Activated naive CD8-positive, alpha-beta T cell treated with anti-CD3 and anti-CD28 coated beads, Interleukin-2, amount 10 ng/mL, durations not matched to agents 7 days and 5 days (primary cell): ENCODE measurements around the gene WNT5B. TPM values are rescaled to one million over a fixed set of nuclear protein-coding genes. Genes with fewer than 3 reads are reported as not detected.

Experiments used
- ATAC-seq: fragments of 150-1000 bp; cut with Tn5 transposase; one replicate; pipeline ENCODE4 v1.10.0; 2021; ENCODE audit warnings: low read depth, moderate library complexity
- POLR2A ChIA-PET: fragments of 350-600 bp; sonication (Branson Sonifier 250); formaldehyde crosslinking; loops from one replicate; lab custom pipeline; 2021; ENCODE audit warnings: antibody characterized with exemption; lab: Charles Lee
- DNase-seq: peaks from one replicate; pipeline ENCODE4 v3.0.0; 2021
- H3K27ac Mint-ChIP-seq: one replicate; pipeline ENCODE4 v1.8.0; 2022; ENCODE audit warnings: mild to moderate bottlenecking, mixed read lengths
- H3K27me3 Mint-ChIP-seq: one replicate; pipeline ENCODE4 v1.8.0; 2022; ENCODE audit warnings: mild to moderate bottlenecking, moderate library complexity, mixed read lengths
- H3K36me3 Mint-ChIP-seq: one replicate; pipeline ENCODE4 v1.8.0; 2021; ENCODE audit warnings: mild to moderate bottlenecking, mixed read lengths
- H3K4me1 Mint-ChIP-seq: one replicate; pipeline ENCODE4 v1.8.0; 2021; ENCODE audit warnings: mixed read lengths
- H3K4me3 Mint-ChIP-seq: one replicate; pipeline ENCODE4 v1.8.0; 2022; ENCODE audit warnings: mild to moderate bottlenecking, moderate library complexity, mixed read lengths
- H3K9me3 Mint-ChIP-seq: one replicate; pipeline ENCODE4 v1.8.0; 2021; ENCODE audit warnings: mixed read lengths
- total RNA-seq, 2 experiments: library from RNA; stranded (reverse); gene quantifications; one replicate each; pipeline ENCODE4 v1.2.3, GENCODE V29; 2021

The WNT5B gene
- total RNA-seq, 2 experiments from 2014 or later = not detected

GRCh38 chr12:1640328-1641234 is 11.6 kb downstream of the WNT5B start:
- H3K9me3 Mint-ChIP-seq = no peaks in the 10 kb centered on the region
- H3K36me3 Mint-ChIP-seq = no peaks in the 10 kb centered on the region
- ATAC-seq (no peak), DNase-seq (no peak)
- no peak overlapping the region for H3K4me3 Mint-ChIP-seq
- H3K27ac Mint-ChIP-seq = no peak overlapping the region
- peaks cover 9% of the 10 kb centered on the region for H3K27me3 Mint-ChIP-seq
- peaks cover 5% of the 10 kb centered on the region for H3K4me1 Mint-ChIP-seq
- POLR2A ChIA-PET = no interaction called here

- Mint-ChIP-seq H3K27ac (no peak overlapping the region), H3K9me3 (no peaks in the 10 kb centered on the region), H3K27me3 (peaks cover 8% of the 10 kb centered on the region), H3K4me3 (no peak overlapping the region), H3K4me1 (peaks cover 12% of the 10 kb centered on the region), H3K36me3 (no peaks in the 10 kb centered on the region)
- ATAC-seq (no peak), DNase-seq (no peak)
- POLR2A ChIA-PET = no interaction called here
Measured at GRCh38 chr12:1642513-1642912, 13.5 kb downstream of the WNT5B start.

GRCh38 chr12:1643043-1643442 is 14.0 kb downstream of the WNT5B start:
- H3K36me3 Mint-ChIP-seq = no peaks in the 10 kb centered on the region
- peaks cover 13% of the 10 kb centered on the region for H3K4me1 Mint-ChIP-seq
- H3K27me3 Mint-ChIP-seq = peaks cover 11% of the 10 kb centered on the region
- DNase-seq = no peak
- no peaks in the 10 kb centered on the region for H3K9me3 Mint-ChIP-seq
- no peak for ATAC-seq
- POLR2A ChIA-PET = no interaction called here
- H3K27ac Mint-ChIP-seq = no peak overlapping the region
- no peak overlapping the region for H3K4me3 Mint-ChIP-seq

GRCh38 chr12:1643905-1644533 is 15.0 kb downstream of the WNT5B start:
- Mint-ChIP-seq H3K36me3 (no peaks in the 10 kb centered on the region), H3K4me3 (no peak overlapping the region), H3K9me3 (no peaks in the 10 kb centered on the region), H3K27me3 (peaks cover 18% of the 10 kb centered on the region), H3K27ac (no peak overlapping the region), H3K4me1 (peaks cover 13% of the 10 kb centered on the region)
- ATAC-seq (no peak), DNase-seq (no peak)
- POLR2A ChIA-PET = interaction anchor here (0.6 kb wide), 1 partner anchor 42 kb away, joined by 3 read pairs; no protein-coding TSS in a partner anchor

- Mint-ChIP-seq H3K4me1 (peaks cover 13% of the 10 kb centered on the region), H3K9me3 (no peaks in the 10 kb centered on the region), H3K27me3 (peaks cover 26% of the 10 kb centered on the region), H3K27ac (no peak overlapping the region), H3K4me3 (no peak overlapping the region), H3K36me3 (no peaks in the 10 kb centered on the region)
- no peak for DNase-seq
- no peak for ATAC-seq
- POLR2A ChIA-PET = interaction anchor here (0.6 kb wide), 1 partner anchor 43 kb away, joined by 3 read pairs; no protein-coding TSS in a partner anchor
Measured at GRCh38 chr12:1644534-1645438, 15.8 kb downstream of the WNT5B start.

DNA sequence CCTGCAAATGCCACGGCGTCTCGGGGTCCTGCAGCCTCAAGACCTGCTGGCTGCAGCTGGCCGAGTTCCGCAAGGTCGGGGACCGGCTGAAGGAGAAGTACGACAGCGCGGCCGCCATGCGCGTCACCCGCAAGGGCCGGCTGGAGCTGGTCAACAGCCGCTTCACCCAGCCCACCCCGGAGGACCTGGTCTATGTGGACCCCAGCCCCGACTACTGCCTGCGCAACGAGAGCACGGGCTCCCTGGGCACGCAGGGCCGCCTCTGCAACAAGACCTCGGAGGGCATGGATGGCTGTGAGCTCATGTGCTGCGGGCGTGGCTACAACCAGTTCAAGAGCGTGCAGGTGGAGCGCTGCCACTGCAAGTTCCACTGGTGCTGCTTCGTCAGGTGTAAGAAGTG is 16.8 kb downstream of the WNT5B start:
- H3K27ac Mint-ChIP-seq = no peak overlapping the region
- H3K27me3 Mint-ChIP-seq = peaks cover 31% of the 10 kb centered on the region
- H3K9me3 Mint-ChIP-seq = no peaks in the 10 kb centered on the region
- H3K4me3 Mint-ChIP-seq = no peak overlapping the region
- no peak for ATAC-seq
- POLR2A ChIA-PET = no interaction called here
- DNase-seq = no peak
- peaks cover 13% of the 10 kb centered on the region for H3K4me1 Mint-ChIP-seq
- H3K36me3 Mint-ChIP-seq = no peaks in the 10 kb centered on the region

DNA sequence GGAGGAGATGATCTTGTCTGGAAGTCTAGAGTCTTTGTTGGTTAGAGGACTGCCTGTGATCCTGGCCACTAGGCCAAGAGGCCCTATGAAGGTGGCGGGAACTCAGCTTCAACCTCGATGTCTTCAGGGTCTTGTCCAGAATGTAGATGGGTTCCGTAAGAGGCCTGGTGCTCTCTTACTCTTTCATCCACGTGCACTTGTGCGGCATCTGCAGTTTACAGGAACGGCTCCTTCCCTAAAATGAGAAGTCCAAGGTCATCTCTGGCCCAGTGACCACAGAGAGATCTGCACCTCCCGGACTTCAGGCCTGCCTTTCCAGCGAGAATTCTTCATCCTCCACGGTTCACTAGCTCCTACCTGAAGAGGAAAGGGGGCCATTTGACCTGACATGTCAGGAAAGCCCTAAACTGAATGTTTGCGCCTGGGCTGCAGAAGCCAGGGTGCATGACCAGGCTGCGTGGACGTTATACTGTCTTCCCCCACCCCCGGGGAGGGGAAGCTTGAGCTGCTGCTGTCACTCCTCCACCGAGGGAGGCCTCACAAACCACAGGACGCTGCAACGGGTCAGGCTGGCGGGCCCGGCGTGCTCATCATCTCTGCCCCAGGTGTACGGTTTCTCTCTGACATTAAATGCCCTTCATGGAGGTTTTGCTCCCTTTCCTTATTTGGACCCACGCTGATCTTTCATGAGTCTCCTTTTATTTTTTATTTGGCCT is 17.7 kb downstream of the WNT5B start:
- H3K4me1 Mint-ChIP-seq = peaks cover 13% of the 10 kb centered on the region
- DNase-seq = no peak
- H3K27me3 Mint-ChIP-seq = peaks cover 36% of the 10 kb centered on the region
- H3K27ac Mint-ChIP-seq = no peak overlapping the region
- no peak overlapping the region for H3K4me3 Mint-ChIP-seq
- no peaks in the 10 kb centered on the region for H3K36me3 Mint-ChIP-seq
- POLR2A ChIA-PET = interaction anchor here (0.6 kb wide), 1 partner anchor 64 kb away, joined by 3 read pairs; no protein-coding TSS in a partner anchor
- ATAC-seq = peak; percentile 36
- no peaks in the 10 kb centered on the region for H3K9me3 Mint-ChIP-seq

DNA sequence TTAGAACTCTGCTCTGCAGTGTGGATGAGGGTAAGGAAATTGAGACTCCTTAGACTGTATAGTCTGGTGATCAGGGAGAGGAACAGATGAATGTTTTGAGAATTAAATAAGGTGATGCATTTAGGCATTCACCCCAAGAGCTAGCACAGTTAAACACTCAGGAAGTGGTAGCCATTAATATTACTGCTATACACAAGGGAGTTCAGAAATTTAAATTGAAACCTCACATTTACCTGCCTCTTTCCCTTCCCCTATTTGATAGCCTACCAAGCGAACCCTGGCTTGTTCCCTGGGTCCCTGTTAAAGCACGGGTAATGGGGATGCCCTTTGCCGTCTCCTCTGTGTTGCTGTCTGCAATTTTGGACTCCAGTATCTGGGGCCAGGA is 18.2 kb downstream of the WNT5B start:
- no peak for DNase-seq
- Mint-ChIP-seq H3K9me3 (no peaks in the 10 kb centered on the region), H3K36me3 (no peaks in the 10 kb centered on the region), H3K27me3 (peaks cover 41% of the 10 kb centered on the region), H3K27ac (no peak overlapping the region), H3K4me3 (no peak overlapping the region), H3K4me1 (peaks cover 13% of the 10 kb centered on the region)
- peak; percentile 26 for ATAC-seq
- POLR2A ChIA-PET = interaction anchor here (0.6 kb wide), 1 partner anchor 64 kb away, joined by 3 read pairs; no protein-coding TSS in a partner anchor

DNA sequence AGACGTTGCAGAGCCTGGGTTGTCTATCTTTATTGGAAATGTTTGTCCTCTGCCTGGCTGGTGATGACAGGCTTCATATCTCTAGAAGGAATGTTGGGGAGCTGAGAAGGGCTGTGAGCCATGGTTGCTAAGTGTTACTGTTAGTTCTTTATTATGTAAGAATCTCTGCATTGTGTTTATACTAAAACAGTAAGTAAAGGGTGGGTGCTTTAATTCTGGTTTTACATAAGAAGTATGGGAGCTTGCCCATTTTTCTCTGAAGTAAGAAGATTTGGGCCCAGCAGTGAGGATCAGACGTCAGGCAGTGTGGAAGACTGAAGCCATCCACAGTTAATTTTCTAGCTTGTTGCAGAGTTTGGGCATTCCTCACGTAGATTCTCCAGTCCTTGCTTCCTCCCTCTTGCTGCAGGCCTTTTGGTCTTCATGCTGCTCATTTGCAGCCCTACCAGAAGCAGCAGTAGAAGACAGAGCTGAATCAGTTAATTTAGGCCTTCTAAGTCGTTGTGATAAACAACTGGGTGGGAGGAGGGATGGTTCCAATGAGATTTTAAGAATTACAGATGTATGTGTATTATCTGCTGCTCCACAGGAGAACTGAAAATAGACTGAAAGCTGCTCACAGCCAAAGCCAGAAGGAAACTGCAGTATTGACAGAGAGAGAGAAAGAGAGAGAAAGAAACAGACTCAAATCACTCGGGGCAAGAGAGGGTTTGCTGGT is 21.4 kb downstream of the WNT5B start:
- H3K27ac Mint-ChIP-seq = no peak overlapping the region
- H3K36me3 Mint-ChIP-seq = no peaks in the 10 kb centered on the region
- peaks cover 12% of the 10 kb centered on the region for H3K4me1 Mint-ChIP-seq
- DNase-seq (no peak), ATAC-seq (no peak)
- POLR2A ChIA-PET = no interaction called here
- H3K27me3 Mint-ChIP-seq = peaks cover 46% of the 10 kb centered on the region
- no peaks in the 10 kb centered on the region for H3K9me3 Mint-ChIP-seq
- no peak overlapping the region for H3K4me3 Mint-ChIP-seq

- Mint-ChIP-seq H3K27me3 (peaks cover 46% of the 10 kb centered on the region), H3K9me3 (no peaks in the 10 kb centered on the region), H3K4me1 (peaks cover 11% of the 10 kb centered on the region), H3K36me3 (no peaks in the 10 kb centered on the region), H3K27ac (no peak overlapping the region), H3K4me3 (no peak overlapping the region)
- DNase-seq (no peak), ATAC-seq (no peak)
- POLR2A ChIA-PET = no interaction called here
Measured at GRCh38 chr12:1650978-1651361, 21.9 kb downstream of the WNT5B start.

- H3K9me3 Mint-ChIP-seq = no peaks in the 10 kb centered on the region
- no peak overlapping the region for H3K27ac Mint-ChIP-seq
- DNase-seq (no peak), ATAC-seq (no peak)
- H3K4me1 Mint-ChIP-seq = peaks cover 8% of the 10 kb centered on the region
- H3K36me3 Mint-ChIP-seq = no peaks in the 10 kb centered on the region
- POLR2A ChIA-PET = interaction anchor here (1.1 to 2.1 kb wide), 2 partner anchors 35 to 139 kb away, joined by 5 to 12 read pairs; no protein-coding TSS in a partner anchor
- no peak overlapping the region for H3K4me3 Mint-ChIP-seq
- H3K27me3 Mint-ChIP-seq = peaks cover 46% of the 10 kb centered on the region
Measured at GRCh38 chr12:1651946-1652345, 22.9 kb downstream of the WNT5B start.

DNA sequence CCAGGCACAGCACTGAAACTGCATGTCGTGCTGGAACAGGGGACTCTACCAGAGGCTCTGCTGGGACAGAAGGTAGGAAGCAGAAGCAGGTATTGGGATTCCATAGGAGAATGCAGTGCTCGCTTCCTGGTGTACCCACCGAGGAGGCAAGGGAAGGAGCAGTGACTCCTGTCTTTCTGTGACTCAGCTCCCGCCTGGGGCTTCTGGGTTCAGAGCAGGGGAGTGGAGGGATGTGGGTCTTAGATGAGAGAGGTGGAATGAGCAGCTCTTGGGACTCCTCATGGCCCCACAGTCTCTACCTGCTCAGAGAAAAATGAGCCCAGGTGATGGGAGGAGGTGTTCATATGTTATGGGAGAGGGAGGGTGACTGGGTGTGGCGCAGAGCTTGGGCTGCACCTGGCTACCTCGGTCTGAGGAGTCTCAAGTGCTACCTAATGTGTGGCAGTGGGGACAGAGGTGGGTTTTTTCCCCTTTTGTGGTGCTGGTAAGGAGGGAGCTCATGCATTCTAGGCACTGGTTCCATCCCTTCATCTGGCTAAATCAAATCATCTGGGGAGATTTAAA is 26.3 kb downstream of the WNT5B start:
- POLR2A ChIA-PET = interaction anchor here (0.7 to 1.5 kb wide), 2 partner anchors 36 to 135 kb away, joined by 3 read pairs; partner anchors contain the start of gene ADIPOR2
- Mint-ChIP-seq H3K4me1 (peaks cover 3% of the 10 kb centered on the region), H3K27ac (no peak overlapping the region), H3K27me3 (peaks cover 18% of the 10 kb centered on the region), H3K4me3 (no peak overlapping the region), H3K36me3 (no peaks in the 10 kb centered on the region), H3K9me3 (no peaks in the 10 kb centered on the region)
- no peak for ATAC-seq
- DNase-seq = no peak
